ENCODE results near the gene TMEM31. TPM values are rescaled to one million over a fixed set of nuclear protein-coding genes. Genes with fewer than 3 reads are reported as not detected.

TMEM31 gene
- total and polyA plus RNA-seq, 9 of the 15 experiments (the other 6 are each of a cell fraction or from before 2014, with no cell fraction given), result 0.18 TPM; not detected in 8

DNA sequence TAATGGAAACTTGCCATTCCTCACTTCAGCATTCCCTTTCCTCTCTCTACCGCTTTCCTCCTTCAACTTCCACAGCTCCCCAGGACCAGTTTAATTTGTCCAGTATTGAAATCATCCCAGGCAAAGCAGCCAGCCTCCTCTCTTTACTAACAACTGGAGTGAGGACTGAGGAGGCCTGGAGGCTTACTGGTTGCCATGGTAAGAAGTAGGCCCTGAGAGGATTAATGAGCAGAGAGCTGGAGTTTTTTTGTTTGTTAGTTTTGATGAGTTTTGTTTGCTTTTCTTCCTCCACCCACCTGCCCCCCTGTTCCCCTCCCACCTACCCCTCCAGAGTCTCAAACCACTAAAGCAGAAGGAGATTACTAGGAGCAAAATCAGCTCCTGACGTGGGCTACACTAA, 36.5 kb downstream of the TMEM31 start:
- Histone ChIP-seq H4K20me1 (replicated peaks; ENCODE audit: control insufficient read depth, insufficient read depth, low read length) (no peaks in the 10 kb centered on the region), H3K79me2 (ENCODE audit: control insufficient read depth, insufficient read depth, low read length) (no peaks in the 10 kb centered on the region), H3K4me1 (replicated peaks in 1 of 2; ENCODE audit: control insufficient read depth in 2 of 2, insufficient read depth in 2 of 2, low read length in 2 of 2) (no peaks in the 10 kb centered on the region), H2AFZ (ENCODE audit: low read depth, low read length) (no peak overlapping the region), H3K9me1 (ENCODE audit: control insufficient read depth, insufficient read depth, low read length) (no peaks in the 10 kb centered on the region), H3K4me2 (ENCODE audit: insufficient read depth, low read length) (no peak overlapping the region), H3K9me3 (replicated peaks; ENCODE audit: control insufficient read depth, insufficient read depth, low read depth, low read length) (no peaks in the 10 kb centered on the region), H3K36me3 (ENCODE audit: control insufficient read depth, insufficient read depth, low read length) (no peaks in the 10 kb centered on the region), H3K9ac (ENCODE audit: insufficient read depth in 1 of 2, low read depth in 2 of 2, low read length in 2 of 2) (no peak overlapping the region), H3K27me3 (ENCODE audit: control insufficient read depth in 2 of 2, insufficient read depth in 2 of 2, low read length in 2 of 2) (no peaks in the 10 kb centered on the region; a peak in 2 of 5 replicates), H3K4me3 (no peak overlapping the region), H3K27ac (ENCODE audit: extremely low read depth, low read depth, low read length) (no peak overlapping the region)
- DNase-seq (ENCODE audit: extremely low read depth in 1 of 4, low spot score in 3 of 4), result no peak
- intact Hi-C loops (cut with micrococcal nuclease) (no loop called here), in situ Hi-C loops (cut with MboI) (no loop called here)
- no peak for ATAC-seq
- no TSS peak for BruUV-seq (replicated peaks)
- no peak for FAIRE-seq
- TF ChIP-seq WHSC1 (IDR thresholded peaks at IDR 0.05; ENCODE audit: low read length) (no peak), PRPF4 (IDR thresholded peaks at IDR 0.05; ENCODE audit: insufficient read depth, low read depth, low read length, poor library complexity, severe bottlenecking) (no peak), RNF219 (CRISPR knock-in tag; IDR thresholded peaks at IDR 0.05) (no peak), BRD9 (IDR thresholded peaks at IDR 0.05; ENCODE audit: low read depth, partially characterized antibody) (no peak), ZC3H8 (IDR thresholded peaks at IDR 0.05) (no peak), POLR2AphosphoS2 (IDR thresholded peaks at IDR 0.05; ENCODE audit: low read length) (no peak), MYC (IDR thresholded peaks at IDR 0.05; ENCODE audit: low read depth, low read length) (no peak), MYC (CRISPR knock-in tag; IDR thresholded peaks at IDR 0.05; ENCODE audit: borderline replicate concordance, low read depth) (no peak), ZNF395 (CRISPR knock-in tag; IDR thresholded peaks at IDR 0.05) (no peak), SREBF2 (CRISPR knock-in tag; IDR thresholded peaks at IDR 0.05) (no peak)
- TF ChIP-seq, protein P1, sequence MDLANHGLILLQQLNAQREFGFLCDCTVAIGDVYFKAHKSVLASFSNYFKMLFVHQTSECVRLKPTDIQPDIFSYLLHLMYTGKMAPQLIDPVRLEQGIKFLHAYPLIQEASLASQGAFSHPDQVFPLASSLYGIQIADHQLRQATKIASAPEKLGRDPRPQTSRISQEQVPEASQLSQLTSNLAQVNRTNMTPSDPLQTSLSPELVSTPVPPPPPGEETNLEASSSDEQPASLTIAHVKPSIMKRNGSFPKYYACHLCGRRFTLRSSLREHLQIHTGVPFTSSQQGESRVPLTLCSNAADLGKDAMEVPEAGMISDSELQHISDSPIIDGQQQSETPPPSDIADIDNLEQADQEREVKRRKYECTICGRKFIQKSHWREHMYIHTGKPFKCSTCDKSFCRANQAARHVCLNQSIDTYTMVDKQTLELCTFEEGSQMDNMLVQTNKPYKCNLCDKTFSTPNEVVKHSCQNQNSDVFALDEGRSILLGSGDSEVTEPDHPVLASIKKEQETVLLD (IDR thresholded peaks at IDR 0.05), result no peak
- TF ChIP-seq, protein P2, sequence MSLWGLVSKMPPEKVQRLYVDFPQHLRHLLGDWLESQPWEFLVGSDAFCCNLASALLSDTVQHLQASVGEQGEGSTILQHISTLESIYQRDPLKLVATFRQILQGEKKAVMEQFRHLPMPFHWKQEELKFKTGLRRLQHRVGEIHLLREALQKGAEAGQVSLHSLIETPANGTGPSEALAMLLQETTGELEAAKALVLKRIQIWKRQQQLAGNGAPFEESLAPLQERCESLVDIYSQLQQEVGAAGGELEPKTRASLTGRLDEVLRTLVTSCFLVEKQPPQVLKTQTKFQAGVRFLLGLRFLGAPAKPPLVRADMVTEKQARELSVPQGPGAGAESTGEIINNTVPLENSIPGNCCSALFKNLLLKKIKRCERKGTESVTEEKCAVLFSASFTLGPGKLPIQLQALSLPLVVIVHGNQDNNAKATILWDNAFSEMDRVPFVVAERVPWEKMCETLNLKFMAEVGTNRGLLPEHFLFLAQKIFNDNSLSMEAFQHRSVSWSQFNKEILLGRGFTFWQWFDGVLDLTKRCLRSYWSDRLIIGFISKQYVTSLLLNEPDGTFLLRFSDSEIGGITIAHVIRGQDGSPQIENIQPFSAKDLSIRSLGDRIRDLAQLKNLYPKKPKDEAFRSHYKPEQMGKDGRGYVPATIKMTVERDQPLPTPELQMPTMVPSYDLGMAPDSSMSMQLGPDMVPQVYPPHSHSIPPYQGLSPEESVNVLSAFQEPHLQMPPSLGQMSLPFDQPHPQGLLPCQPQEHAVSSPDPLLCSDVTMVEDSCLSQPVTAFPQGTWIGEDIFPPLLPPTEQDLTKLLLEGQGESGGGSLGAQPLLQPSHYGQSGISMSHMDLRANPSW (CRISPR knock-in tag; IDR thresholded peaks at IDR 0.05), result no peak
- ChIA-PET POLR2A (no interaction called here), CTCF (ENCODE audit: low intra/inter-chr PET ratio) (no interaction called here)
- WGBS (ENCODE audit: insufficient coverage, low coverage, missing lambda C conversion rate), result 0% methylated on average over 2 of the region's 2 CpGs

Data from K562 (cell line).